Thyroid gland (tissue), 4 donors: ENCODE data around the gene LRP1-AS. TPM values are rescaled to one million over a fixed set of nuclear protein-coding genes. Genes with fewer than 3 reads are reported as not detected.
A peak's percentile ranks its signal among the peaks of the same experiment; 100 is the strongest.

Experiments used
- DNase-seq, 2 donors: peaks; one replicate each; pipeline ENCODE4 v3.0.0-alpha.2; 2019
- H3K27ac ChIP-seq, 3 donors: fragments of 200-600 bp; sonication (generic); 1 replicate in 2 of 3; 2 replicates in 1 of 3; pipeline ENCODE4 v1.5.1; 2016 to 2019; ENCODE audit warnings: mild to moderate bottlenecking in 1 of 3, moderate library complexity in 1 of 3
- H3K27me3 ChIP-seq: fragments of 200-600 bp; sonication (generic); one replicate; pipeline ENCODE4 v1.5.1; 2019
- H3K36me3 ChIP-seq, 2 donors: fragments of 200-600 bp; sonication (generic); one replicate each; pipeline ENCODE4 v1.5.1; 2016 to 2019
- H3K4me1 ChIP-seq, 2 donors: fragments of 200-600 bp; sonication (generic); one replicate each; pipeline ENCODE4 v1.5.1; 2017 to 2019
- H3K4me3 ChIP-seq, 3 donors: fragments of 200-600 bp; sonication (generic); replicated peaks in 1 of 3; 1 replicate in 2 of 3; 2 replicates in 1 of 3; pipeline ENCODE4 v1.5.1; 2016; ENCODE audit warnings: mild to moderate bottlenecking in 1 of 3
- H3K9me3 ChIP-seq: fragments of 200-600 bp; sonication (generic); one replicate; pipeline ENCODE4 v1.5.1; 2017
- CTCF ChIP-seq, 6 experiments: fragments of 200-600 bp in 3 of 6; fragments of 450-650 bp in 3 of 6; sonication (generic) in 3 of 6; IDR thresholded peaks; one replicate each; pipeline ENCODE4 v1.5.1; 2016 to 2019; ENCODE audit warnings: antibody characterized with exemption in 6 of 6, mild to moderate bottlenecking in 2 of 6, inconsistent platforms in 1 of 6, moderate library complexity in 1 of 6
- POLR2A ChIP-seq, 2 donors: fragments of 450-650 bp; IDR thresholded peaks; one replicate each; pipeline ENCODE4 v1.6.1; 2017; ENCODE audit warnings: antibody characterized with exemption in 2 of 2, mild to moderate bottlenecking in 2 of 2, moderate library complexity in 1 of 2
- WGBS, 2 donors: methylation state at CpG; one replicate each; pipeline ENCODE4 v1.1.5; 2017; 5-methylcytosine and 5-hydroxymethylcytosine counted together
- intact Hi-C: fragments of 100-400 bp; cut with DNase I; formaldehyde crosslinking; loops from one replicate; pipeline ENCODE4 v1.15.1; 2023
- total RNA-seq, 4 donors: library from RNA; depleted of rRNA; stranded (reverse); fragments of >200 nt; gene quantifications; one replicate each; pipeline ENCODE4 v1.2.3, GENCODE V29; 2016

LRP1-AS gene
- total RNA-seq, 4 donors from 2014 or later: not detected

- Histone ChIP-seq H3K9me3 (no peaks in the 10 kb centered on the region), H3K27ac (no peak overlapping the region), H3K36me3 (peaks cover 17 to 25% of the 10 kb centered on the region in 2 donors), H3K27me3 (no peaks in the 10 kb centered on the region), H3K4me3 (no peak overlapping the region), H3K4me1 (peaks cover 0 to 26% of the 10 kb centered on the region in 2 donors)
- WGBS, 2 donors: 61 to 83% methylated on average over 9 of the region's 9 CpGs
- DNase-seq: no peak
- intact Hi-C loops: no loop called here
- TF ChIP-seq POLR2A (IDR thresholded peaks at IDR 0.05) (no peak), CTCF (IDR thresholded peaks at IDR 0.05) (no peak)
These were observed 5.3 kb downstream of the LRP1-AS start for GRCh38 chr12:57142121-57142520.

- intact Hi-C loops: no loop called here
- H3K27me3 ChIP-seq: no peaks in the 10 kb centered on the region
- peaks cover 0 to 18% of the 10 kb centered on the region in 2 donors for H3K4me1 ChIP-seq
- no peak for TF ChIP-seq CTCF (IDR thresholded peaks at IDR 0.05)
- TF ChIP-seq POLR2A (IDR thresholded peaks at IDR 0.05): no peak
- 88 to 93% methylated on average over 8 of the region's 8 CpGs for WGBS, 2 donors
- peaks cover 17 to 25% of the 10 kb centered on the region in 2 donors for H3K36me3 ChIP-seq
- H3K9me3 ChIP-seq: no peaks in the 10 kb centered on the region
- no peak overlapping the region for H3K4me3 ChIP-seq
- DNase-seq: no peak
- H3K27ac ChIP-seq: no peak overlapping the region
These were observed 6.2 kb downstream of the LRP1-AS start for GRCh38 chr12:57141249-57141648.

GRCh38 chr12:57139796-57140649 is 7.4 kb downstream of the LRP1-AS start:
- DNase-seq: no peak
- Histone ChIP-seq H3K9me3 (no peaks in the 10 kb centered on the region), H3K4me3 (no peak overlapping the region), H3K27me3 (no peaks in the 10 kb centered on the region), H3K4me1 (peaks cover 0 to 14% of the 10 kb centered on the region in 2 donors), H3K36me3 (peaks cover 17 to 18% of the 10 kb centered on the region in 2 donors), H3K27ac (peak overlapping the region in 1 of 3 donors; percentile 24)
- 87 to 90% methylated on average over 6 of the region's 6 CpGs for WGBS, 2 donors
- TF ChIP-seq CTCF (IDR thresholded peaks at IDR 0.05) (no peak), POLR2A (IDR thresholded peaks at IDR 0.05) (no peak)
- intact Hi-C loops: loop anchor here (5.0 kb wide), 1 partner anchor 37 kb away; no protein-coding TSS in a partner anchor

GRCh38 chr12:57138526-57139272 is 8.7 kb downstream of the LRP1-AS start:
- intact Hi-C loops: loop anchor here (5.0 kb wide), 1 partner anchor 39 kb away; no protein-coding TSS in a partner anchor
- Histone ChIP-seq H3K4me1 (peaks cover 0 to 14% of the 10 kb centered on the region in 2 donors), H3K4me3 (no peak overlapping the region), H3K27ac (peak overlapping the region in 2 of 3 donors; percentile 7 to 30), H3K9me3 (no peaks in the 10 kb centered on the region), H3K36me3 (peaks cover 13 to 16% of the 10 kb centered on the region in 2 donors), H3K27me3 (no peaks in the 10 kb centered on the region)
- no peak for TF ChIP-seq CTCF (IDR thresholded peaks at IDR 0.05)
- no peak for TF ChIP-seq POLR2A (IDR thresholded peaks at IDR 0.05)
- WGBS, 2 donors: 77 to 82% methylated on average over 13 of the region's 13 CpGs
- DNase-seq: peak; percentile 28 to 36
